Stimulated activated CD4-positive, alpha-beta T cell treated with anti-CD3 and anti-CD28 coated beads, Interleukin-2, amount 100 ng/mL, for 48 hours (primary cell): Measurements from ENCODE around the gene GABRA4.

Experiments
- DNase-seq, 2 donors: peaks; one replicate each; pipeline ENCODE4 v3.0.0-alpha.2; 2020

Gene GABRA4

GRCh38 chr4:46993075-46994006, at the start of gene GABRA4:
Gene GABRA4 (minus strand): TSS chr4:46993581. CDS start chr4:46993424, 157 bp downstream.
- DNase-seq, result no peak

- DNase-seq, result no peak
These were observed 47.4 kb upstream of the GABRA4 start for GRCh38 chr4:47040828-47041227.

GRCh38 chr4:47038263-47038662, 44.9 kb upstream of the GABRA4 start:
- no peak for DNase-seq

GRCh38 chr4:47032405-47033106, 39.2 kb upstream of the GABRA4 start:
- peak; percentile 17 to 46 for DNase-seq

- no peak for DNase-seq
These were observed 38.5 kb upstream of the GABRA4 start for GRCh38 chr4:47031751-47032404.

- DNase-seq, result peak in 1 of 2 donors; percentile 5
These were observed 37.8 kb upstream of the GABRA4 start, which contains the start of gene GABRB1 for GRCh38 chr4:47031011-47031678. Gene GABRB1 (plus strand): TSS chr4:47031567.

GRCh38 chr4:47017494-47017893, 24.1 kb upstream of the GABRA4 start:
- DNase-seq, result no peak

- no peak for DNase-seq
These were observed 23.7 kb upstream of the GABRA4 start for GRCh38 chr4:47017081-47017480.

- DNase-seq, result no peak
These were observed 20.0 kb upstream of the GABRA4 start for GRCh38 chr4:47013373-47013772.

- DNase-seq, result no peak
These were observed 19.3 kb upstream of the GABRA4 start for GRCh38 chr4:47012676-47013075.

- no peak for DNase-seq
These were observed 17.6 kb upstream of the GABRA4 start for GRCh38 chr4:47010912-47011446.

GRCh38 chr4:47010347-47010911, 17.0 kb upstream of the GABRA4 start:
- DNase-seq, result no peak

- DNase-seq, result no peak
These were observed 9.2 kb upstream of the GABRA4 start for GRCh38 chr4:47002580-47002979.

GRCh38 chr4:47000406-47000805, 7.0 kb upstream of the GABRA4 start:
- DNase-seq, result no peak

GRCh38 chr4:46999566-46999965, 6.2 kb upstream of the GABRA4 start:
- DNase-seq, result no peak

GRCh38 chr4:46994007-46994405, 625 bp upstream of the GABRA4 start:
- no peak for DNase-seq

- DNase-seq, result no peak
These were observed 1.0 kb downstream of the GABRA4 start for GRCh38 chr4:46992338-46992737.

- DNase-seq, result no peak
These were observed 6.3 kb downstream of the GABRA4 start for GRCh38 chr4:46986922-46987638.

GRCh38 chr4:46984781-46985180, 8.6 kb downstream of the GABRA4 start:
- no peak for DNase-seq

- DNase-seq, result no peak
These were observed 12.5 kb downstream of the GABRA4 start for GRCh38 chr4:46980851-46981250.

GRCh38 chr4:46979726-46980125, 13.7 kb downstream of the GABRA4 start:
- no peak for DNase-seq
